Calu3 (cell line): ENCODE measurements around the gene PLAC1. TPM values are rescaled to one million over a fixed set of nuclear protein-coding genes. Genes with fewer than 3 reads are reported as not detected.

Experiments used
- BruUV-seq: library from RNA; stranded (reverse); fragments of 400-500 nt; replicated peaks from 2 replicates; lab custom pipeline; 2021; lab: Mats Ljungman, UMichigan
- CTCF ChIA-PET: fragments of 300-600 bp; sonication (Branson Sonifier 250); formaldehyde crosslinking; loops from one replicate; lab custom pipeline; 2022; ENCODE audit warnings: antibody characterized with exemption; lab: Charles Lee
- DNase-seq: peaks from one replicate; pipeline ENCODE4 v3.0.0; 2022
- H3K27ac Mint-ChIP-seq: one replicate; pipeline ENCODE4 v1.8.0; 2022; ENCODE audit warnings: mixed read lengths; ENCODE audit not compliant: unreplicated experiment
- H3K27me3 Mint-ChIP-seq: one replicate; pipeline ENCODE4 v1.8.0; 2022; ENCODE audit warnings: mixed read lengths; ENCODE audit not compliant: unreplicated experiment
- H3K36me3 Mint-ChIP-seq: one replicate; pipeline ENCODE4 v1.8.0; 2022; ENCODE audit warnings: mild to moderate bottlenecking, moderate library complexity, mixed read lengths; ENCODE audit not compliant: insufficient read depth, unreplicated experiment
- H3K4me1 Mint-ChIP-seq: one replicate; pipeline ENCODE4 v1.8.0; 2022; ENCODE audit warnings: mild to moderate bottlenecking, low read depth, mixed read lengths; ENCODE audit not compliant: unreplicated experiment
- H3K4me3 Mint-ChIP-seq: one replicate; pipeline ENCODE4 v1.8.0; 2022; ENCODE audit warnings: mild to moderate bottlenecking, low read depth, moderate library complexity, mixed read lengths; ENCODE audit not compliant: unreplicated experiment
- H3K9me3 Mint-ChIP-seq: one replicate; pipeline ENCODE4 v1.8.0; 2022; ENCODE audit warnings: low read depth, mixed read lengths; ENCODE audit not compliant: unreplicated experiment
- intact Hi-C: fragments of 100-400 bp; cut with micrococcal nuclease; formaldehyde crosslinking; loops from one replicate; pipeline ENCODE4 v1.10.0; 2022; ENCODE audit not compliant: unreplicated experiment
- total RNA-seq: library from RNA; stranded (reverse); gene quantifications from 2 replicates; pipeline ENCODE4 v1.2.3, GENCODE V29; 2022
- TF ChIP-seq, protein P1 (sequence below): fragments of 200-600 bp; IDR thresholded peaks from one replicate; pipeline ENCODE4 v1.8.0; 2022; ENCODE audit warnings: antibody characterized with exemption; ENCODE audit not compliant: unreplicated experiment

Gene PLAC1
- total RNA-seq, 1 experiment from 2014 or later, result not detected

- DNase-seq, result no peak
- no peaks in the 10 kb centered on the region for H3K9me3 Mint-ChIP-seq
- H3K36me3 Mint-ChIP-seq, result no peaks in the 10 kb centered on the region
- no peaks in the 10 kb centered on the region for H3K4me1 Mint-ChIP-seq
- H3K27ac Mint-ChIP-seq, result no peak overlapping the region
- CTCF ChIA-PET, result no interaction called here
- intact Hi-C loops, result no loop called here
- no TSS peak for BruUV-seq
- TF ChIP-seq, protein P1, sequence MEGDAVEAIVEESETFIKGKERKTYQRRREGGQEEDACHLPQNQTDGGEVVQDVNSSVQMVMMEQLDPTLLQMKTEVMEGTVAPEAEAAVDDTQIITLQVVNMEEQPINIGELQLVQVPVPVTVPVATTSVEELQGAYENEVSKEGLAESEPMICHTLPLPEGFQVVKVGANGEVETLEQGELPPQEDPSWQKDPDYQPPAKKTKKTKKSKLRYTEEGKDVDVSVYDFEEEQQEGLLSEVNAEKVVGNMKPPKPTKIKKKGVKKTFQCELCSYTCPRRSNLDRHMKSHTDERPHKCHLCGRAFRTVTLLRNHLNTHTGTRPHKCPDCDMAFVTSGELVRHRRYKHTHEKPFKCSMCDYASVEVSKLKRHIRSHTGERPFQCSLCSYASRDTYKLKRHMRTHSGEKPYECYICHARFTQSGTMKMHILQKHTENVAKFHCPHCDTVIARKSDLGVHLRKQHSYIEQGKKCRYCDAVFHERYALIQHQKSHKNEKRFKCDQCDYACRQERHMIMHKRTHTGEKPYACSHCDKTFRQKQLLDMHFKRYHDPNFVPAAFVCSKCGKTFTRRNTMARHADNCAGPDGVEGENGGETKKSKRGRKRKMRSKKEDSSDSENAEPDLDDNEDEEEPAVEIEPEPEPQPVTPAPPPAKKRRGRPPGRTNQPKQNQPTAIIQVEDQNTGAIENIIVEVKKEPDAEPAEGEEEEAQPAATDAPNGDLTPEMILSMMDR, result no peak
- H3K4me3 Mint-ChIP-seq, result no peak overlapping the region
- H3K27me3 Mint-ChIP-seq, result no peaks in the 10 kb centered on the region
Measured at GRCh38 chrX:134530845-134531244, 127.4 kb downstream of the PLAC1 start.

- Mint-ChIP-seq H3K27me3 (no peaks in the 10 kb centered on the region), H3K9me3 (no peaks in the 10 kb centered on the region), H3K4me3 (no peak overlapping the region), H3K4me1 (no peaks in the 10 kb centered on the region), H3K27ac (no peak overlapping the region), H3K36me3 (no peaks in the 10 kb centered on the region)
- intact Hi-C loops, result no loop called here
- DNase-seq, result no peak
- BruUV-seq, result no TSS peak
- TF ChIP-seq, protein P1, result no peak
- CTCF ChIA-PET, result no interaction called here
Measured at GRCh38 chrX:134529481-134529880, 128.8 kb downstream of the PLAC1 start.

- intact Hi-C loops, result no loop called here
- H3K4me1 Mint-ChIP-seq, result no peaks in the 10 kb centered on the region
- H3K9me3 Mint-ChIP-seq, result no peaks in the 10 kb centered on the region
- no peaks in the 10 kb centered on the region for H3K36me3 Mint-ChIP-seq
- TF ChIP-seq, protein P1, result no peak
- BruUV-seq, result no TSS peak
- DNase-seq, result no peak
- H3K27ac Mint-ChIP-seq, result no peak overlapping the region
- no peaks in the 10 kb centered on the region for H3K27me3 Mint-ChIP-seq
- no peak overlapping the region for H3K4me3 Mint-ChIP-seq
- CTCF ChIA-PET, result no interaction called here
Measured at GRCh38 chrX:134528960-134529359, 129.3 kb downstream of the PLAC1 start.

- DNase-seq, result no peak
- TF ChIP-seq, protein P1, result no peak
- intact Hi-C loops, result no loop called here
- H3K27me3 Mint-ChIP-seq, result no peaks in the 10 kb centered on the region
- H3K27ac Mint-ChIP-seq, result no peak overlapping the region
- no TSS peak for BruUV-seq
- no peaks in the 10 kb centered on the region for H3K4me1 Mint-ChIP-seq
- H3K9me3 Mint-ChIP-seq, result no peaks in the 10 kb centered on the region
- no peaks in the 10 kb centered on the region for H3K36me3 Mint-ChIP-seq
- CTCF ChIA-PET, result interaction anchor here (0.6 kb wide), 1 partner anchor 52 kb away, joined by 6 read pairs; no protein-coding TSS in a partner anchor
- no peak overlapping the region for H3K4me3 Mint-ChIP-seq
Measured at GRCh38 chrX:134526399-134526798, 131.9 kb downstream of the PLAC1 start.
